Activated gamma-delta T cell treated with anti-CD3 and anti-CD28 coated beads, Interleukin-2, amount 50 U/mL, for 16 hours (primary cell): ENCODE measurements around the gene KHDC4.

ENCODE experiments used
- DNase-seq: peaks from one replicate; pipeline ENCODE4 v3.0.0-alpha.2; 2020; ENCODE audit warnings: low read depth

The KHDC4 gene

DNA sequence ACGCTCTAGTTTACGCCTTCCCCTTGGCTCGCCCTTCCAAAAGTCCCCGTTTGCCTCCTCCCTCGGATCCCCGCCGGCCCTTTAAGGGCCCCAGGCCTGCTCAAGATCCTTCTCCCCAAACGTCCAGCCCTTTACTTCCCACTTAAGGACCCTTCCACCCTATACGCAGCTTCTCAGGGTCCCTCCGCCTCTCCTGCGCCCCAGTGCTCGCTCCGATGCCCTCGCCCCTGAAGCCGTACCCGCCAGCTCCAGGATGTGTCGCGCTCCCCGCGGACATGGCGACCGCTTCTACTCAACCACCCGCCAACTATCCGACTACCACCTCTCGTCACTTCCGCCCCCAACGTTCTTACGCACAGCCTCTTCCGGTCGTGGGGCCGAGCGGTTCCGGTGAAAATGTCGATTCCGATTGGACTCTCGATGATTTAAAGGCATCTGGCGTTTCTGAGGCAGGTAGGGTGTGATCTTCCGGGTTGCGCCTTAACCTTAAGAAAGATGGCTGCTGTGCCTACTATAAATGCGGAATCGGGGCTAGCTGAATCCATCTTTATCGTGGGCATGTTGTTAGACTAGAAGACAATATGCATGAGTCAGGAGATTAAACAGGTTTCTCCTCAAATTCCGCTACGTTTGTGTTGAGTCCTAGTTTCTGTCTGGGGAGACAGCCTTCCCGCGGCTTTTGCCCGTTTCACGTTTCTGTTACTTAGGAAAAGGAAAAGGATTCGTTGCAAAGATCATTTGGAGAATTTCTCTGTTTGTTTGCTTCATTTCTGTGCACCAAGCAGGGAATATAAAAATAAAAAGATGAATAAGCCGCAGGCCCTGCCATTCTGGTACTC is at the start of gene KHDC4:
Gene KHDC4 (minus strand): TSS at position 317 of the 839 bp plus-strand sequence. CDS start 40 bp downstream, at position 277.
- peak; percentile 92 for DNase-seq

DNA sequence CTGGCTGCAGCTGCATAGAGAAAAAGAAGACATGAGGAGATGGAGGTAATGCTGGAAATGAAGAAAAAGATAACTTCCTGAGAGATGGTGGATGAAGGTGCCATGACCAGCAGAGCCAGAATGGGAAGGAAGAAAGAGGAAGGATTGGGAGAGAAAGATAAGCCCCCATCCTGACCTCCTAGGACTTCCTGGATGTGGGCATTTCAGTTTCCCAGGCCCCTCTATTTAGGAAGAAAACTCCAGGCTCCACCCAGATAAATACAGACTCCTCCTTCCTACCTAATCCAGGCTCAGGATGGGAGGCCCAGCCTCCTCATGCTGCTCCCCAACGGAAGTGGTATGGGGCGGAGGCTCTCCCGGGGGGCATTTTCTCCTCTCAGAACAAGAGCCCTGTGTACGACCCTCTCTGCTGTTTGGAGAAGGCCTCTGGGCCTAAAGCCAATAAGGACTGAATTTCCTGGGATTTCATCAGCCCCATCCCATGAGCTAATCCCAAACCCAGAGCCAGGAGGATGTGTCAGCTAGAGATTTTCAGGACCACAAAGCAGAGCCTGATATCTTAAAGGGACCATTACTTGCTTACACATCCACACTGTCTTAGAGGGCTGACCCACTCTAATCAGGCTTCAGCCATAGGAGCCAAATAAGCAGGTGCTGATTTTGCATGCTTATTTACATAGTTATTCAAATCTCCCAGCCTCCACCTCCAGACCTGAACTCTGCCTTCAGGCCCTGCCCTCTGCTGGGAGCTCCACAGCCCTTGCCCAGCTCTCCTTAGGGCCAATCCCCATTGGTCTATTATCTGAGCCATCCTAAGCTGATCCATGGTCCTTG is 49.2 kb upstream of the KHDC4 start:
- no peak for DNase-seq

- DNase-seq, result no peak
These were observed 47.9 kb upstream of the KHDC4 start for GRCh38 chr1:155982106-155982505.

DNA sequence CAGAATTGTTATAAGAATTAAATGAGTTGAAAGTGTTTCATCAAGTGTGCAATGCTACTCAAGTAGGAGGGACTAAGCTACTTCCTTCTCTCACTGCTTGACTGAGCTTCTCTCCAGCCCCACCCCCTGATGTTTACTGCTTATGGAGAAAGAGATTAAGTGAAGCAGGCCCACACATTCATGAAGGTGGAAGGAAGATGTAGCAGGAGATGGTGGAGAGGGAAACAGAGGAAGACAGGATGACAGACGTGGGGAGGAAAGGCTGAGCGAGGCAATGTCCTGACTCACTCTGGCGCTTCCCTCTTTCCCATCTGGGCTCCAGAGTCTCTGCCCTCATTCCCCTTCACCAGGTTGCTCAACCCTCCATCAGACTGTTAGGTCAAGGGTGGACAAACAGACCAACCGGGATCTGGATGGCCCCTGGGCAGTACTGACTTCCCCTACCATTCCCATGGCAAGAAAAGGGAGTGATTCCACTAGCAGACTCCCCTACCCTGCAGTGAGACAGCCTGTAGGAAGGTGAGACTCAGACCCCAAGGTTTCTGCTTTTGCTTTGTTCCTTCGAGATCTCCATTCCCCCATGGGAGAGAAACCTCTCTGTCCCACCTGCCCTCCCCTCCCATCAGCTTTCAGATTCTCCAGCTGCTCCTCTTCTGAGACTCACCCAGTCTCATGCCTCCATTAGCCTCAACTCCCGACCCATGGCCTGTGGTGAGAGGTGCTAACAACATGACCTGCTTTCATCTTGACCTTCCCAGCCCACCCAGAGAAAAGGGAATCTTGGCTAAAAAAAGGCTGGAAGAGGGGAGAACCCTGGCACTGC is 47.3 kb upstream of the KHDC4 start:
- DNase-seq, result no peak

DNA sequence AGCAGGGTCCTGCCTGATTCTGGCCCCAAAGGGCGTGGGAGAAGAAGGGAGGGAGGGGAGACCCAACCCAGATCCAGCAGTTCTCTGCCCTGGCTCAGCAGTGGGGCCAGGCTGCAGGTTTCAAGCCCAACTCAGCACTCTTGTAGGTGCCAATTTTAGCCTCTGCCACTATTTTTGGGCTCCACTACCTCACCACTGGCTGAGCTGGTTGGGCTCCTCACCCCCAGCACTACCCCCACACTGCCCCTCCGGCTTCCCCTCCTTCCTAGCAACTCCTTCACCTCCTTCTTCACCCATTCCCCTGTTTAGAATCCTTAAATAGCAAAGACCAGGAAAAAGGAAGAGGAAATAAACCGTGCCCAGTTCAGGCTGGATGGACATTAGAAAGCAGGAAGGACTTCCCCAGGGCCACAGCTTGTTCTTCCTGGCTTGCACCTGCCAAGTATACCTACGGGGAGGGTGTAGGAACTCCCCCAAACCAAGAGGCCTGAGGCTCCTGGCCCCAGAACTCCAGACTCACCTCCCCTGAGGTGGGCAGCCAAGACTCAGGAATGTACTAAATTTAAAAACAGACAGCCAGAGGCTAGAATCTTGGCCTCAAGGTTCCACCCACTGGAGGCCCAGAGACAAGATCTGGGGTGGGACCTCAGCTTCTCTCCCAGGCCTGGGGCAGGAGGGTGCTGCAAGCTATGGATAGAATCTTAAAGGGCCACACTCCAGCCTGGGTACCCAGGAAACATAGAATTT is 45.6 kb upstream of the KHDC4 start:
- no peak for DNase-seq

GRCh38 chr1:155978973-155979429 is 44.8 kb upstream of the KHDC4 start:
- DNase-seq, result no peak

DNA sequence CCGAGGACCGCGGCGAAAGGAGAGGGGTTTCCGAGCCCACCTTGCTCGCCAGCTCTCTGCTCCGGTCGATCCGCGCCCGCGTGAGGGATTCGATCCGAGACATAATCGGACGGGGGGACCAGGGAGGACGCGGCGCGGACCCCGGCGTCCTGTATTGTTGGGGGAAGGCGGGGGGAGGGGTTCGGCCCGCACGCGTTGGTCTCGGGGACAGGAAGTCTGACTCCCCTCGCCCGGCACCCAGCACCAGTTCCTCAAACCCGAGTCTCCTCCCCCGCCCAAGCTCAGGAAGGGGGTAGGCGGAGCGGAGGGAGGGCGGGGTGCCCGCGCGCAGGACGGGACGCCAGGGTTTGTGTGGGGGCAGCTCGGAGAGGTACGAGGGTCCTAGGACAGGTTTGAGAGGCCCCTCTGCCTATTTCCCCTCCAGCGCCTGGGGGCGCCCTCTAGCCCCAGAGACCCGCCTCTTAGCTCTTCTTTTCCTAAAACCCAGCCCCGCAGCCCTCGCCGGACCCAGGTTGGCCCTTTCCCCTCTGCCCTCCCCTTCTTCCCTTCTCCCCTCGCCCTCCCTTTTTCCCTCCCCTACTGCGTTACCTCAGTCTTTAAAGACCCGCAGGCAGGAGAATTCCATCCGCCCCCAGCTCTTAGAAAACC is 44.2 kb upstream of the KHDC4 start, which contains the start of gene ARHGEF2:
Gene ARHGEF2 (minus strand): TSS at position 223 of the 648 bp plus-strand sequence. CDS start 120 bp downstream, at position 103.
- DNase-seq, result peak; percentile 70

- DNase-seq, result peak; percentile 67
These were observed 43.6 kb upstream of the KHDC4 start for GRCh38 chr1:155977690-155978324.

DNA sequence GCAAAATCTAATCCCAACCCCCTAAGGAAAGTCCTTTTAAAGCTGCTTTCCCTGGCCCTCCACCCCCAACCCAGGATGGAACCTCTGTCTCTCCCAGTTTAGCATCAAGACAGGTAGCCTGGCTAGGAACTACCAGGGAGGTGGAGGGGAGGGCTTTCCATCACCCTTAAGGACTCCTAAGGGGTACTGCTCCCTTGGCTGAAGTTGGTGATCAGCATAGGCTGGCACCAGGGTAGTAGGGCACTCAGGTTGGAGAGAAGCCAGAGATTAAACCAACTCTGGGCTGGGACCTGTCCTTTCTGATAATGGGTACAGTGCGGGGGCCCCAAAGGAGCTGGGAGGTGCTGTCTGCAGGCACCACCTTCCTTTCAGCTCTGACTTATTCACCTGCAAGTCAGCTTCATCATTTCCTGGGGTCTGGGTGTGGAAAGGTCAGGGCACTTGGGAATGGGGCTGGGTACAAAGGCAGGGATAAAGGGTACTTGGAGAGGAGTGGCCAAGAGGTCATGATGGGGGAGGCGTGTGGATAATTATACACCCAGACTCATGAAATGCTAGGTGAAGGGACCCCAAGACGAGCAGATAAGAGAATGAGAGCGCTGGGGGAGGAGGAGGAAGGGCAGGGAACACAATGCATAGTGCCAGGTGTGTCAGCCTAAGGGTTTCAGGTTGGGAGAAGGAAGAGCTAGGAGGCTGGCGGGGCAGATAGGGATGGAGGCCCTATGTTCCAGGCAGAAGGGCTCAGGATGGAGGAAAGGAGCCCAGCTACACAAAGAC is 42.9 kb upstream of the KHDC4 start:
- DNase-seq, result no peak

- DNase-seq, result peak; percentile 65
These were observed 42.1 kb upstream of the KHDC4 start for GRCh38 chr1:155976062-155976912.

DNA sequence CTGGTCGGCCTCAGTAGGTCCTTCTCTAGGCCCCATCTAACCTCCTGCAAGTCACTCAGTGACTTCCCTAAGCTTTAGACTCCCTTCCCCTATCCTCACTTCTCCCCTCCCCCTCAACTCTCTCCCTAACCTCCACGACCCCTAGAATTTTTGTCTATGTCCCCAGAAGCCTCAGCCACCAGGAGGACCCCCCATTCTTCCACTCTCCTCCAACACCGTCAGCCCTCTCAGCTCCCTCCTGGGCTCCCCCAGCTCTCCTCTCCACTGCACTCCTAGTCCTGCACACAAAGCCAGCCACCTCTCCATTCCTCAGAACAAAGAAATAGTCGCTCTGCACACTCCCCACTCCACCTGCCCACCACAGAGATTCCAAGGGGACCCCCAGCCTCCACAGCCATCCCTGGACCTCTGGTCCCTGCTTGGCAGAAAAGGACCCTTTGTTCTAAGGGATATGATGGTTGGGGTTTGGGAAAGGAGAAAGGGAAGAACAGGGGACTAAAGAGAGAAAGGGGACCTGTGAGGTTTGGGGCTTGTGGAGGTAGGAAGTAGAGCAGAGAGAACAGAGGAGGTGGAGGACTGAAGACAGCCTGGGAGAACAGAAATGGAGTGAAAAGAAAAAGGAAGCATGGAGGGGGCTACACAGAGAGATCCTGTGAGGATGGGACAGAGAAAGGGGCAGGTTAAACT is 41.3 kb upstream of the KHDC4 start:
- no peak for DNase-seq

DNA sequence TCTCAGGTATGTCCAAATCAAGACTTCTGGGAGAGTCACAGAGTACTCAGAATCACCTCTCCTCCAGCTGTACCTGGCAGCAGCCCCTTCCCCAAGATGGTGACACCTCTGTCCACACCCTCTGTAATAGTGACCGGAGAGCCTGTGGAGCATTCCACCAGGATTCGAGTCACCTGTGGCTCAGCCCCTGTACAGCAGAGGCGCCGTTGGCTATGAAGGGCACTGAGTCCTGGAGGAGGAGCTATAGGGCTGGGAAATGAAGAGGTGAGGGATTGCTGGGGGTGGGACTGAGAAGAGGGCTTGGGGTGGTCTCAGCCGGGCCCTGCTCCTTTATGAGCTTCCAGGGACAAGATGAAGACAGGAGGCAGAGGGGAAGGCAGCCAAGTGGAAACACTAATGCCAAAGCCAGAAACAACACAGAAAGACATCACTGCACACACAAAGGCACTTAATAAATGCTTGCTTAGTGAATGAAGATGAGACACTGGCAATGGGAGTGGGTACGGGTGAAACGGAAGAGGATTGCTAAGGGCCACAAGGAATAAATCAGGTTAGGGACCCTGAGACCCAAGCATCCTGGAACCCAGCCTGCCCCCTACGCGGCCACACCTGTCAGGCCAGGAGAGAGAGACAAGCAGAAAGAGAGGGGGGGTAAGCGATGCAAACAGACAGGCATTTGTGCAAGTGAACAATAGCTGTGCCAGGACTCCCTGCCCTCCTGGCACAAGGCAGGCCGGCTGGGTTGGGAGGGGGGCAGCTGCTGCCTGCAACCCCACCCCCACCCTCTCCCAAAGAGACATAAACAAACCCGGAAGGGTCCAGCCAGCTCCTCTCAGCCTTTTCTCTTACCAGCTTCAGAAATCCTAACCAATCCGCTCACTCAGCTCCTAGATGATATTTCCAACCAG is 40.2 kb upstream of the KHDC4 start:
- no peak for DNase-seq

GRCh38 chr1:155973723-155974122 is 39.5 kb upstream of the KHDC4 start:
- DNase-seq, result no peak

DNA sequence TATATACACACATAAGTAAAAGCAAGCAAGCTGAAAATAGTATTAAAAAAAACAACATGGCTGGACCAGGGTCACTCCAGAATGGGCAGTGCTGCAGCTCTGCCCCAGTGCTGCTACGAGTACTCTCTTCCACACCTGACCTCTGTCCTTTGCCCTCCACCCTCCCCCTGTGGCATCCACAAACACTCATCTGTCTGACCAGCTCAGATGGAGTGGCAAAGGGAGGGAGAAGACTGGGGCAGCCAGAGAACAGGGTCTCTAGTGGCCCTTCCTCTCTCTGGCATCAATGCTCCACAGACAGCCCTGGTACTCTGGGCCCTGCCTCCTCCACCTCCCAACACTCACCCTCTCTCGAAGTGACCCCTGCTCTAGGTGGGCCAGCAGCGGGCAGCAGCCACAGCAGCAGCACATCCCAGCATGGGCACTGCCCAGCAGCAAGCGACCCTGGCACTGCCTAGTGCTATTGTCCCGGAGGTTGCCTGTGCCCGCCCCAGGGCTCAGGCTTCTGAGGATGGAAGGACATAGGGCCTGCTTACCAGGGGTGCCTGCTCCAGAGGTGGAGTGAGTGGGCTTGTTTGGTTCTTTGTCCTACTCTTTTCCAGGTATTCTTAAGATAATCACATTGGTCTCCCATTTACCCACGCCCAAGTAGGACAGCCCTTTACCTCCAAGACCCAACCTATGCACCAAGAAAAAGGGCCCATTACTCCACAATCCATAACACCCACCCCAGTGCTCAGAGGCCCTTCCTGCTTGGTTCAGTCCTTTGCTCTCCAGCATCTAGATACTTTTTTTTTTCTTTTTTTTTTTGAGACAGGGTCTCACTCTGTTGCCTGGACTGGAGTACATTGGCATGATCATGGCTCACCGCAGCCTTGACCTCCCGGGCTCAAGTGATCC is 37.9 kb upstream of the KHDC4 start:
- DNase-seq, result no peak

DNA sequence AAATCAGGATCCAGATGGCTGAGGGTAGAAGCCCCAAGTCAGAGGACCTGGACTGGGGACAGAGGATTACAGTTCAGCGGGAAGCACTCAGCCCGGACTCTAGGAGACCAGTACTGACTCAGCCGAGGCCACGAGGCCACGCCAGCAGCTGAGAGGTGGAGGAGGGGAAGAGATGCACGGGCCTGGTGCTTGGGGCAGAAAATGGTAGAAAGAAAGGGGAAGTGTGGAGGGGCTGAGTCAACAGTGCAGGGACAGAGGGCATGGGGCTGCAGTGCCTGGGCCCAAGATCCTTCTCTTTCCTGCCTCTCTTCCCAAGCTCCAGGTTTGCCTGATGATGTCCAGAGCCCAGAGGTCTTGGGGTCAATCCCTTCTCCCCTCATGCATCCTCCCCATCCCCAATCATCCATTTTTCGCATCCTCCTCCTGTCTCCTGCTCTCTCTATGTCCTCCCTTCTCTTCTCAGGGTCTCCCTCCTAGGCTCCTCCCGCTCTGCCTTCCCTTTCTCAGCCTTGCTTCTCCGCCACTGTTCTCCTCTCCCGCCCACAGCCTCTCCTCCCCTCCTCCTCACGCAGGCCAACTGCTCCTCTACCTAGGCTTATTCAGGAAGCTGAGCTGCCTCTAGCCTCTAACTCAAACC is 36.4 kb upstream of the KHDC4 start:
- DNase-seq, result no peak
